H1 (cell line): ENCODE results near the gene ARRB1. TPM values are rescaled to one million over a fixed set of nuclear protein-coding genes. Genes with fewer than 3 reads are reported as not detected.

Source experiments
- CTCF ChIA-PET: fragments of 300-600 bp; sonication (Branson Sonifier 250); formaldehyde crosslinking; loops from one replicate; lab custom pipeline; 2021; ENCODE audit not compliant: partially characterized antibody; lab: Charles Lee
- POLR2A ChIA-PET: fragments of 300-600 bp; sonication (Branson Sonifier 250); formaldehyde crosslinking; loops from one replicate; lab custom pipeline; 2021; ENCODE audit warnings: inconsistent platforms; ENCODE audit not compliant: partially characterized antibody; lab: Charles Lee
- DNase-seq, 2 experiments: peaks; one replicate each; pipeline versions ENCODE4 v3.0.0 to v3.0.0-alpha.2; 2010 to 2022; ENCODE audit warnings: low spot score in 2 of 2, low read depth in 1 of 2, mixed read lengths in 1 of 2
- FAIRE-seq: peaks from 2 replicates; lab custom pipeline; 2011; peaks lifted over from hg19 to GRCh38; lab: Jason Lieb, UNC
- H2AFZ ChIP-seq: 2 replicates; pipeline ENCODE4 v1.8.1; 2012; ENCODE audit warnings: low read length, inconsistent platforms
- H2AK5ac ChIP-seq: 2 replicates; pipeline ENCODE4 v1.6.1; 2013; ENCODE audit warnings: low read depth, low read length
- H2BK120ac ChIP-seq: replicated peaks from 2 replicates; pipeline ENCODE3; 2013; ENCODE audit warnings: low read depth, low read length, inconsistent platforms
- H2BK12ac ChIP-seq: 2 replicates; pipeline ENCODE4 v1.6.1; 2013; ENCODE audit warnings: low read depth, low read length
- H2BK15ac ChIP-seq: 2 replicates; pipeline ENCODE4 v1.6.1; 2013; ENCODE audit warnings: low read length
- H2BK20ac ChIP-seq: 2 replicates; pipeline ENCODE4 v1.6.1; 2013; ENCODE audit warnings: low read length
- H2BK5ac ChIP-seq: 2 replicates; pipeline ENCODE4 v1.6.1; 2013; ENCODE audit warnings: low read depth, low read length
- H3K14ac ChIP-seq: 2 replicates; pipeline ENCODE4 v1.6.1; 2013; ENCODE audit warnings: inconsistent platforms; ENCODE audit not compliant: insufficient read length
- H3K18ac ChIP-seq: 2 replicates; pipeline ENCODE4 v1.6.1; 2013; ENCODE audit warnings: low read length; ENCODE audit errors: extremely low read depth
- H3K23ac ChIP-seq: 2 replicates; pipeline ENCODE4 v1.6.1; 2013; ENCODE audit warnings: inconsistent platforms; ENCODE audit not compliant: insufficient read length
- H3K23me2 ChIP-seq: 2 replicates; pipeline ENCODE4 v1.6.1; 2013; ENCODE audit warnings: low read depth, low read length
- H3K27ac ChIP-seq: 2 replicates; pipeline ENCODE4 v1.6.1; 2011; ENCODE audit warnings: low read depth, low read length, inconsistent platforms
- H3K27me3 ChIP-seq, 4 experiments: replicated peaks in 1 of 4; 1 replicate in 1 of 4; 2 replicates in 3 of 4; pipeline versions ENCODE4 v1.6.1 to v1.8.1; 2011 to 2013; ENCODE audit warnings: low read length in 3 of 4, mild to moderate bottlenecking in 3 of 4, inconsistent platforms in 2 of 4, mixed read lengths in 2 of 4, moderate library complexity in 1 of 4; ENCODE audit not compliant: control insufficient read depth in 3 of 4, insufficient read depth in 3 of 4; ENCODE audit errors: extremely low read depth in 1 of 4
- H3K36me3 ChIP-seq, 4 experiments: 2 replicates each; pipeline versions ENCODE4 v1.6.1 to v1.8.1; 2011 to 2013; ENCODE audit warnings: mild to moderate bottlenecking in 4 of 4, low read length in 3 of 4, moderate library complexity in 2 of 4, control low read depth in 1 of 4, inconsistent platforms in 1 of 4; ENCODE audit not compliant: insufficient read depth in 4 of 4, control insufficient read depth in 2 of 4
- H3K4ac ChIP-seq: replicated peaks from 2 replicates; pipeline ENCODE3; 2013; ENCODE audit warnings: low read length, low read depth, mixed read lengths, inconsistent platforms; ENCODE audit not compliant: insufficient read length
- H3K4me1 ChIP-seq, 4 experiments: replicated peaks in 1 of 4; 1 replicate in 1 of 4; 2 replicates in 3 of 4; pipeline versions ENCODE4 v1.6.1 to v1.8.1; 2011 to 2013; ENCODE audit warnings: low read length in 3 of 4, inconsistent platforms in 2 of 4, mixed read lengths in 1 of 4; ENCODE audit not compliant: insufficient read depth in 4 of 4, control insufficient read depth in 3 of 4
- H3K4me2 ChIP-seq, 2 experiments: 2 replicates each; pipeline versions ENCODE4 v1.6.1 to v1.8.1; 2011 to 2013; ENCODE audit warnings: low read depth in 2 of 2, low read length in 2 of 2, control low read depth in 1 of 2, inconsistent platforms in 1 of 2, mild to moderate bottlenecking in 1 of 2; ENCODE audit not compliant: insufficient read depth in 1 of 2
- H3K4me3 ChIP-seq, 4 experiments: fragments of 200-600, 300-600 bp in 1 of 4; sonication (generic), shearing (Covaris generic), sonication (Bioruptor Twin) in 1 of 4; 2 replicates each; pipeline versions ENCODE4 v1.5.1 to v1.8.1; 2011 to 2016; ENCODE audit warnings: low read length in 4 of 4, low read depth in 3 of 4, control low read depth in 2 of 4, inconsistent platforms in 2 of 4, mild to moderate bottlenecking in 2 of 4, mixed read lengths in 1 of 4, moderate library complexity in 1 of 4; ENCODE audit not compliant: insufficient read depth in 2 of 4; ENCODE audit errors: extremely low read depth in 1 of 4
- H3K56ac ChIP-seq: replicated peaks from 2 replicates; pipeline ENCODE3; 2013; ENCODE audit warnings: low read depth, mild to moderate bottlenecking, mixed read lengths, low read length, inconsistent platforms; ENCODE audit not compliant: insufficient read length
- H3K79me1 ChIP-seq: 2 replicates; pipeline ENCODE4 v1.6.1; 2013; ENCODE audit warnings: low read depth, low read length, control low read depth
- H3K79me2 ChIP-seq, 2 experiments: 2 replicates each; pipeline versions ENCODE4 v1.6.1 to v1.8.1; 2012 to 2013; ENCODE audit warnings: low read length in 2 of 2, mild to moderate bottlenecking in 2 of 2, inconsistent platforms in 1 of 2; ENCODE audit not compliant: insufficient read depth in 2 of 2, control insufficient read depth in 1 of 2
- H3K9ac ChIP-seq, 4 experiments: replicated peaks in 1 of 4; 1 replicate in 1 of 4; 2 replicates in 3 of 4; pipeline versions ENCODE4 v1.6.1 to v1.8.1; 2011 to 2013; ENCODE audit warnings: low read depth in 3 of 4, low read length in 3 of 4, control low read depth in 2 of 4, mild to moderate bottlenecking in 2 of 4, moderate library complexity in 2 of 4, inconsistent platforms in 1 of 4; ENCODE audit errors: extremely low read depth in 1 of 4
- H3K9me3 ChIP-seq, 2 experiments: 2 replicates each; pipeline versions ENCODE4 v1.6.1 to v1.8.1; 2012 to 2013; ENCODE audit warnings: mild to moderate bottlenecking in 2 of 2, moderate library complexity in 2 of 2, control low read depth in 1 of 2, inconsistent platforms in 1 of 2, low read depth in 1 of 2, low read length in 1 of 2, mixed read lengths in 1 of 2; ENCODE audit not compliant: insufficient read depth in 2 of 2
- H4K20me1 ChIP-seq, 2 experiments: replicated peaks in 1 of 2; 2 replicates each; pipeline versions ENCODE3 to v1.8.1; 2011 to 2013; ENCODE audit warnings: inconsistent platforms in 2 of 2, low read length in 2 of 2, mild to moderate bottlenecking in 1 of 2; ENCODE audit not compliant: insufficient read depth in 2 of 2, control insufficient read depth in 1 of 2
- H4K5ac ChIP-seq: 2 replicates; pipeline ENCODE4 v1.6.1; 2013; ENCODE audit warnings: low read length, low read depth, mixed read lengths, inconsistent platforms; ENCODE audit not compliant: insufficient read length
- H4K8ac ChIP-seq: 2 replicates; pipeline ENCODE4 v1.8.0; 2013; ENCODE audit warnings: mild to moderate bottlenecking, moderate library complexity, low read length, inconsistent platforms; ENCODE audit not compliant: insufficient read depth; ENCODE audit errors: extremely low read depth
- H4K91ac ChIP-seq: replicated peaks from 2 replicates; pipeline ENCODE3; 2013; ENCODE audit warnings: low read length, mixed read lengths, inconsistent platforms; ENCODE audit not compliant: insufficient read length
- BRCA1 ChIP-seq: IDR thresholded peaks from 2 replicates; pipeline ENCODE4 v1.6.1; 2012; ENCODE audit warnings: low read depth, low read length, improper control_type of control experiment
- CHD1 ChIP-seq: IDR thresholded peaks from 2 replicates; pipeline ENCODE4 v1.6.1; 2012; ENCODE audit warnings: low read depth, low read length, improper control_type of control experiment
- CHD2 ChIP-seq: IDR thresholded peaks from 2 replicates; pipeline ENCODE4 v1.6.1; 2012; ENCODE audit warnings: low read length, improper control_type of control experiment
- CTBP2 ChIP-seq: IDR thresholded peaks from 2 replicates; pipeline ENCODE4 v1.7.0; 2011; ENCODE audit warnings: borderline replicate concordance, mild to moderate bottlenecking, moderate library complexity, mixed read lengths, low read length; ENCODE audit not compliant: insufficient read depth, insufficient read length
- EZH2 ChIP-seq: fragments of 200-600 bp; sonication (generic); IDR thresholded peaks from 2 replicates; pipeline ENCODE4 v1.7.1; 2012; ENCODE audit warnings: low read depth, mild to moderate bottlenecking, moderate library complexity, low read length, inconsistent platforms; ENCODE audit not compliant: severe bottlenecking
- NRF1 ChIP-seq: IDR thresholded peaks from 2 replicates; pipeline ENCODE4 v1.6.1; 2011; ENCODE audit warnings: mild to moderate bottlenecking, low read depth, low read length, improper control_type of control experiment
- PHF8 ChIP-seq: fragments of 200-600 bp; sonication (generic); conservative IDR thresholded peaks from 2 replicates; pipeline ENCODE4 v1.7.1; 2012; ENCODE audit warnings: low read depth, mild to moderate bottlenecking, inconsistent platforms, low read length, moderate library complexity
- RFX5 ChIP-seq: IDR thresholded peaks from 2 replicates; pipeline ENCODE4 v1.6.1; 2011; ENCODE audit warnings: low read depth, low read length, improper control_type of control experiment, borderline replicate concordance
- SIN3A ChIP-seq, 2 experiments: IDR thresholded peaks in 1 of 2; conservative IDR thresholded peaks in 1 of 2; 2 replicates each; pipeline ENCODE4 v1.6.1; 2011 to 2012; ENCODE audit warnings: low read length in 2 of 2, improper control_type of control experiment in 1 of 2, low read depth in 1 of 2, mild to moderate bottlenecking in 1 of 2
- SIX5 ChIP-seq: IDR thresholded peaks from 2 replicates; pipeline ENCODE4 v1.6.1; 2011; ENCODE audit warnings: mild to moderate bottlenecking, low read depth, low read length
- SUZ12 ChIP-seq: fragments of 200-600 bp; sonication (generic); IDR thresholded peaks from 2 replicates; pipeline ENCODE4 v1.6.1; 2012; ENCODE audit warnings: mild to moderate bottlenecking, inconsistent platforms, low read length, moderate library complexity, mixed read lengths
- TAF1 ChIP-seq: IDR thresholded peaks from 2 replicates; pipeline ENCODE4 v1.6.1; 2011; ENCODE audit warnings: mild to moderate bottlenecking, low read depth, low read length
- TBP ChIP-seq: IDR thresholded peaks from 2 replicates; pipeline ENCODE4 v1.6.1; 2011; ENCODE audit warnings: low read depth, low read length, improper control_type of control experiment
- WGBS, 2 experiments: shearing (Covaris generic) in 1 of 2; methylation state at CpG; one replicate each; pipeline versions ENCODE4 v1.1.6 to v1.1.7; 2013 to 2015; ENCODE audit warnings: low lambda C conversion rate in 2 of 2, mixed read lengths in 2 of 2, inconsistent platforms in 1 of 2, low coverage in 1 of 2, missing lambda C conversion rate in 1 of 2; ENCODE audit not compliant: insufficient replicate concordance in 2 of 2, insufficient coverage in 1 of 2, insufficient read length in 1 of 2; ENCODE audit errors: extremely low coverage in 1 of 2, missing lambda C conversion rate in 1 of 2; 5-methylcytosine and 5-hydroxymethylcytosine counted together
- polyA plus RNA-seq, 7 experiments: library from polyadenylated mRNA; depleted of rRNA in 3 of 7; stranded (reverse) in 5 of 7; unstranded in 2 of 7; fragments of >200 nt in 5 of 7; fragments of 200-250 nt in 2 of 7; gene quantifications; 1 replicate in 5 of 7; 2 replicates in 1 of 7; 4 replicates in 1 of 7; pipeline versions ENCODE4 v1.2.1 to v1.2.3, GENCODE V29; 2011 to 2013; ENCODE audit warnings: missing spikeins in 2 of 7, mixed read lengths in 2 of 7
- total RNA-seq: library from RNA; stranded (reverse); fragmentation: NEBNext Ultra II Directional; extraction: Animal tissue kit (Norgen Biotek cat#: 25700); gene quantifications from 2 replicates; pipeline ENCODE4 v1.2.1, GENCODE V29; 2021

ARRB1 gene
- total and polyA plus RNA-seq, 2 of the 8 experiments (the other 6 are each of a cell fraction or from before 2014, with no cell fraction given) = 9.4 to 31.8 TPM

- no peak overlapping the region for H3K4me3 ChIP-seq
- no peak overlapping the region for H2BK120ac ChIP-seq
- H2AFZ ChIP-seq = no peak overlapping the region
- peaks cover 0 to 6% (median 0%) of the 10 kb centered on the region in 4 experiments; a peak in 2 of 7 replicates for H3K4me1 ChIP-seq
- H3K18ac ChIP-seq = no peak overlapping the region
- no peak for DNase-seq
- 0 out of 8 replicates have a peak, but pooled peaks cover 0 to 3% (median 0%) of the 10 kb centered on the region in 4 experiments for H3K36me3 ChIP-seq
- H3K4me2 ChIP-seq = no peak overlapping the region
- H4K91ac ChIP-seq = no peak overlapping the region
- H4K20me1 ChIP-seq = no peaks in the 10 kb centered on the region
- H3K79me2 ChIP-seq = no peaks in the 10 kb centered on the region
- ChIA-PET CTCF (interaction anchor here (0.6 to 18.0 kb wide), 48 partner anchors 10 to 522 kb away, joined by 3 to 327 read pairs (median 5); partner anchors contain the start of gene ARRB1), POLR2A (interaction anchor here (1.3 to 2.3 kb wide), 6 partner anchors 49 to 144 kb away, joined by 4 to 10 read pairs (median 6); no protein-coding TSS in a partner anchor)
- no peak overlapping the region for H3K4ac ChIP-seq
- H3K23ac ChIP-seq = no peak overlapping the region
- no peaks in the 10 kb centered on the region for H3K79me1 ChIP-seq
- no peak overlapping the region for H3K27ac ChIP-seq
- H3K27me3 ChIP-seq = no peaks in the 10 kb centered on the region
- 85% methylated on average over 15 of the region's 15 CpGs; no CpG with 5 or more reads in 1 of the 2 experiments for WGBS, 2 experiments
- no peak overlapping the region for H4K5ac ChIP-seq
- H3K14ac ChIP-seq = no peak overlapping the region
- no peak overlapping the region for H3K56ac ChIP-seq
- H2BK12ac ChIP-seq = no peak overlapping the region
- no peak overlapping the region for H2BK20ac ChIP-seq
- no peak overlapping the region for H2BK5ac ChIP-seq
- H3K9ac ChIP-seq = no peak overlapping the region
- H4K8ac ChIP-seq = no peak overlapping the region; the same call in 1 of the 2 replicates
- no peak overlapping the region for H2BK15ac ChIP-seq
- H2AK5ac ChIP-seq = no peak overlapping the region
- no peaks in the 10 kb centered on the region for H3K23me2 ChIP-seq
- H3K9me3 ChIP-seq = no peaks in the 10 kb centered on the region
- no peak for FAIRE-seq
- TF ChIP-seq CHD1 = no peak
- TF ChIP-seq CHD2 = no peak
- no peak for TF ChIP-seq NRF1
- TF ChIP-seq CTBP2 = no peak
- no peak for TF ChIP-seq SUZ12
- TF ChIP-seq RFX5 = no peak
- no peak for TF ChIP-seq TAF1
- no peak for TF ChIP-seq SIN3A (conservative IDR thresholded peaks at IDR 0.05 in 1 of 2, IDR thresholded peaks at IDR 0.05 in 1 of 2; ENCODE audit: low read depth in 1 of 2, low read length in 2 of 2)
- no peak for TF ChIP-seq SIX5
- no peak for TF ChIP-seq EZH2
- TF ChIP-seq TBP = no peak
- TF ChIP-seq BRCA1 = no peak
- TF ChIP-seq PHF8 = no peak
Measured at GRCh38 chr11:75280770-75281468, 70.5 kb downstream of the ARRB1 start.
